CD4-positive, alpha-beta T cell treated with Interferon alpha-2 for 1 hour (primary cell): Measurements from ENCODE around the gene ZNF487.
A peak's percentile ranks its signal among the peaks of the same experiment; 100 is the strongest.
"Not testable (repeated sequence)": the region's sequence is repeated elsewhere in the genome, so short reads cannot be mapped to it uniquely, and the experiment has no call there.

Experiments
- DNase-seq, 2 donors: peaks; one replicate each; pipeline ENCODE4 v3.0.0-alpha.2; 2020 to 2022

Gene ZNF487

DNA sequence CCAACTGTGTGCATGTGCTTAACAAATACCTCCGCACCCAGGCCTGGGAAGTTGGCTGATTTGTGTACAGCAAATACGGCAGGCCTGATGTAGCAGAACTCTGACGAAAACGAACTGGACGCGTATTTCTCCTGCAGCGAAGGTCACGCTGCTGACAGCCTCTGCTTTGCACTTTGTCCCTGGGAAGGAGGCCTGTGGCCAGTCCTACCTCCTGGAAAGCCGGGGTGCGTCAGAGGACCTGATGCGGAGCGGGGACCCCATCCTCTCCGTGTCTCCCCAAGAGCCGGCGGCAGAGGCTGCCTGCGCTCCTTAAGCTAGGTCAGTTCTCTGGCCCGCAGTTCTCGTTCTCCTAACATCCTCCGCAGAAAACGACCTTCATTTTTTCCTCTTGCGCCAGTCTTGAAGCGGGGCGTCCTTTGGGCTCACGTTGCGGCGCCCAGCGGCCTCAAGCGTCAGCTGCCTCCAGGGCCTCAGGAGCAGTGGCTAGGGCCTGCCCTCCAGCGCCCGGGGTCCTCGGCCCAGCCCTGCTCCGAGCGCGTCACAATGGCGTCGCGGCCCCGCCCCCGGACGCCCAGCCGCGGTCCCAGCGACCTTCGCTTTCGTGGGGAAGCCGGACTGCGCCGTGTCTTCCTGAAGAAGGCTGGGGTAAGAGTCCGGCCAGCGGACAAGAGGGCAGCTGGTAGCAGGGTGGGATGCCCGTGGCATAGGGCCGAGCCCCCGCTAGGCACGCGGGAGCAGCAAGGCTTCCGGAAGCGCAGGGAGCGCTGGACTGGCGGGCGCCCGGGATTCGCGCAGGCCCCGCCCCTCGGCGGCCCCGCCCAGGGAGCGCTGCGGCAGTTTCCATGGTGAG lies at the start of gene ZNF487:
ZNF487 (plus strand) TSS at position 821 of the 850 bp plus-strand sequence. CDS start 38,703 bp downstream, outside the sequence.
- DNase-seq: peak; percentile 92 to 93

DNA sequence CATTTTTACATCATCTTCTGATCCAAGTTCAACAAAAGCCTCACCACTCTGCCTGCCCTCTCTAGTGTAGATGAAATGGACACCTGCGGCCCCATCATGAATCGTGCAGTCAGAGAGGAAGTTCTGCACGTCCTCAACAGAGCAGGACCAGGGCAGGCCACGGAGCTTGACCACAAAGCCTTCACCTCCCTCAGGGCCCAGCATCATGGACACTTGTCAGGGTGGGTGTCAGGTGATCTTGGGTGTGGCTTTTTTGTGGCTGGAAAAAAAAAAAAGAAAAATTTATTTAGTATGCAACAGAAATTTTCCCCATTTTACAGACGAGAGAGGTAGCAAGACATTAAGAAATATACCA lies 49.3 kb upstream of the ZNF487 start:
- no peak for DNase-seq

DNA sequence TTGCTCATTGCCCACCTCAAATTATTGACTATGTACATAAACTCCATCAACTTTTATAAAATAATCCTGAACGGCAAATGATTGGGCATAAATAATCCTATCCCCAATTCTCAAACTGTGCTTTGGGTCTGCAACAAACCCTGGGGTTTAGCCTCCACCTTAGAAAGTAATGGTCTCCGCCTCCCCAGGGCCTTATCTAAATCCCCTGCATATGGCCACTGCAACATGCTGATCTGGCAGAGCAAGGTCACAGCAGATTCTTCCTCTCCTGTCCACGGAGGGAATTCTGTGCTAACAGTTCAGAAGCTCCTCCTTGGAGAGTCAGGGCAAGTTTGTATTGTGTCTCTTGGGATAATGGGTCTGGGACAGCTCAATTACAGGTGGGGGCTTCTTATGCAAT lies 47.0 kb upstream of the ZNF487 start:
- DNase-seq: no peak

DNA sequence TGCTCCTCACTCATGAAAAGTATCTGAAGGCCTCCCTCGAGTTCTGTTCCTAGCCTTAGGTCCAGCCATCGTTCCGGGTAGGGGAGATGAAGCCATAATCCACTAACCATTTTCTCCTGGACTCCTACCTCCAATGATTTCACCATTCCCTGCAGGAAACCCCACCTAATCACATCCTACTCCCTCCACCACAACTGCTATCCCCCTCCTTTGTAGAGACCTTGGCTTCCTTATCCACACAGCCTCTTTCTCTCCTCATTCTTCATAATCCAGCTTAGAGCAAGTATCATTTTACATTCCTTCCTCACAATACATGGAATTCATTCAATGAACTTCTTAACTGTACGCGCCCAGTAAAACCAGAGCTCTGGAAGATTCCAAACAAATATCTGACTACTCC lies 46.6 kb upstream of the ZNF487 start:
- no peak for DNase-seq

DNA sequence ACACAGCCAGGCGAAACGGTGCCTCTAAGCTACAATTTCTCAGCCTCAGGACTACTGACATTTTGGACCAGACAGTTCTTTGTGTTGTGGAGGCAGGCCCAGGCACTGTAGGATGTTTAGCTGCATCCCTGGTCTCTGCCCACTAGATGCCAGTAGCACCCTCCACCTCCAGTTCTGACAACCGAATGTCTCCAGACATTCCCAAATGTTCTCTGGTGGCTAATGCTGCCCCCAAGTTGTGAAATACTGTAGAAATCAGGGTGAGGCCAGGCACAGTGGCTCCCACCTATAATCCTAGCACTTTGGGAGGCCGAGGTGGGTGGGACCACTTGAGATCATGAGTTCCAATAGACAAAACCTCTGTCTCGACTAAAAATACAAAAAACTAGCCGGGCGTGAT lies 46.2 kb upstream of the ZNF487 start:
- peak in 1 of 2 donors; percentile 53 for DNase-seq

DNA sequence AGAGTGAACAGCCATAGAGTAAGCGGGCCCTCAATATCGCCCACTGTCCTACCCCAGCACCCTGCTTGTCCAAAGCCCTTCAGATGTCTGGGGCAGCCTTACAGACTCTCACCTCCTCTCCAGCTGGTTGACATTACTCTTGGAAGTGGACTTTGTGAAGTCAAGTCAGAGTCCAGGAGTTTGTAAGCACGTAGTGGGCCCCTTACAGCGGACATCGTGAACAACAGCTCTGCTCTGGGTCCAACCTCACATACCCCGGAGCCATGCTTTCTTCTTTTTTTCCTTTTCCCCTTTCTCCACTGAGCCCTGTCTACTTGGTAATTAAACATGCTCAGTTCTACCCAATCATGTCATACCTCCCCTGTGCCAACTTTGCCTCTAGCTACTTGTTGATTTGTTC lies 45.4 kb upstream of the ZNF487 start:
- DNase-seq: no peak

DNA sequence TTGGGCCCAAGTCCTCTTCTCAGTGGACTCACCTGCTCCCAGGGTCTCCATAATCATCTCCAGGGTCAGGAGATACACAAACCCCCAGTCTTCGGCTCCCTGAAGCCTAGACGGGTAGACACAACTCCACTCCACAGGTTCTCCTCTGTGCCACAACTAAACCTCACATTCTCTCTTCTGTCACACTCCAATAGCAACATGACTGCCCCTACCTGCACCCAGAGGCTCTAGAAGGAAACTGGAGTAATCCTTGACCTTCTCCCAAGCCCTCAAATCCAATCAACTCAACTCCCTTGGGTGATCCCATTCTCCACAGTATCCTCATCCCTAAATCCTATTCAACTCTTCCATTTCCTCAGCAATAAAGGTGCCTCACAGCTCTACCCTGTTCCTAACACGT lies 44.2 kb upstream of the ZNF487 start:
- no peak for DNase-seq

DNA sequence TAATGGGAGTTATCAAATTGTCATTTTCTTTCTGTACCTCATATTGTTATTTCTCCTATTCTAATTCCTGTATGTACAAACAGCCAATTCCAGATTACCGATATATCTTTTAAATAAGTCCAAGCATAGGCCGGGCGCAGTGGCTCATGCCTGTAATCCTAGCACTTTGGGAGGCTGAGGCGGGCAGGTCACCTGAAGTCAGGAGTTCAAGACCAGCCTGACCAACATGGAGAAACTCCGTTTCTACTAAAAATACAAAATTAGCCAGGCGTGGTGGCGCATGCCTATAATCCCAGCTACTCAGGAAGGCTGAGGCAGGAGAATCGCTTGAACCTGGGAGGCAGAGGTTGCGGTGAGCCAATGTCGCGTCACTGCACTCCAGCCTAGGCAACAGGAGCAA lies 43.7 kb upstream of the ZNF487 start:
- DNase-seq: not testable (repeated sequence)

DNA sequence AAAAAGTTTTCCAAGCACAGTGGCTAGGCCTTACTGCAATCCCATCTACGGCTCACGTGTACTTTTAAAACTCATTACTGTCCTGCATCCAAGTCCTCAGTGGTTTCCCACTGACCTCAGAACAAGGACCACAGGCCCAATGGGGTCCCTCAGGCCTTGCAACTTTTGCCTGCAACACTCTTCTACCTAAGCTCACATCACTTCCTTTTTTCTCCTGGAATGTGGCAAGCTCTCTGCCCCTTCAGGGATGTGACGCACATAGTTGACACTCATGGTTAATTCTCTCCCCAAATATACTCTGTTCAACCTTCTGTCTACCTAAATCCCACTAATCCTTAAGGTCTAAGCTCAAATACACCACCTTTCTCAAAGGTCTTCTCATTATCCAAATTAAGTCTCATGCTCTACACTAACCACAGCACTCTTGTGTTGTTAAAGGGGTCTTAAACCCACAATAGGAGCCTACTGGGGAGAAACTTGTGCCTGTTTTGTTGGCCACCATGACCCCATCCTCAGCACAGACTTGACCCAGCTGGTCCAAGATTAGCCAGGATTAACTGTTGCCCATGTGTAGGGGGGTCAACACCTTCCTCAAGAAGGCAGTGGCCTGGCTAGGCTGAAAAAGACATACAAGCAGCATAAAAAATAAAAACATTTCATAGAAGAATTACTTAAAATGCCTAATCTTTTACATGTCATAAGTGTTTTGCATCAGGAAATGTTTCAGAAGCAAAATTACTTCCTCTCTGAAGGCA lies 43.1 kb upstream of the ZNF487 start:
- DNase-seq: no peak

DNA sequence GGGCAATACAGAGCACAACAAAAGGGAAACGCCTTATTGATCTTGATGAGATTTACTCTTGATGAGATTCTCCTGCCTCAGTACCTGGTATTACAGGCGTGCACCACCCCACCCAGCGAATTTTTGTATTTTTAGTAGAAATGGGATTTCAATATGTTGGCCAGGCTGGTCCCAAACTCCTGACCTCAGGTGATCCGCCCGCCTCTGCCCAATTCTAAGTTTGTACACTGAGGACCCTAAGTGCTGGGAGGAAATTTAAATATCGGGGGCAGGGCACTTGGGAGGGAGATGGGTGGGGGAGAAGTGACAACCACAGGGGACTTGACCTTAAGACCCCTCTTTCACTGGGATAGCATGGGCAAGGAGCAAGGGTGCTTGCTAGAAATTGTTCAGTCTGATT lies 42.0 kb upstream of the ZNF487 start:
- no peak for DNase-seq

DNA sequence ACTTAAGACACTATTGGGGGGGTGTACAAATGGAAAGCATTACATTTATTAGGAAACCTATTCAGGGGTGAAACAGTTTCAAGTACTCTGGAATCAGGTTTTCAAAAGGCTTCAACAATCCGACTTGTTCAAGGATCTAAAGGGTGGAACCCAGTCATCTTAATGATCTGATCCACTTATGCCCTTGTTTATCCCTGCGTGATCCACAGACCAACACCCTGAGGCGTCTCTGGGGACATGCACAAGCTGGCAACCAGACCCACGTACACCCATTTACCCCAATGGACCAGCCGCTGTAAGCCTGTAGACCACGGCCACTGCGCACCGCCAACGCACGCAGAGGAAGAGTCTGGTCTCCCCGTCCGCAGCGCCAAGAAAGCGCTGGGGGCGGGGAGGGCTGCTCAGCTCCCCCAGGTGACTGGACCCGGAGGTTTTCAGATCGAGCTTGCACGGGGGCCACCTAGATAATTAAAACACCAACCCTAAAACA lies 41.3 kb upstream of the ZNF487 start:
- peak in 1 of 2 donors; percentile 49 for DNase-seq

DNA sequence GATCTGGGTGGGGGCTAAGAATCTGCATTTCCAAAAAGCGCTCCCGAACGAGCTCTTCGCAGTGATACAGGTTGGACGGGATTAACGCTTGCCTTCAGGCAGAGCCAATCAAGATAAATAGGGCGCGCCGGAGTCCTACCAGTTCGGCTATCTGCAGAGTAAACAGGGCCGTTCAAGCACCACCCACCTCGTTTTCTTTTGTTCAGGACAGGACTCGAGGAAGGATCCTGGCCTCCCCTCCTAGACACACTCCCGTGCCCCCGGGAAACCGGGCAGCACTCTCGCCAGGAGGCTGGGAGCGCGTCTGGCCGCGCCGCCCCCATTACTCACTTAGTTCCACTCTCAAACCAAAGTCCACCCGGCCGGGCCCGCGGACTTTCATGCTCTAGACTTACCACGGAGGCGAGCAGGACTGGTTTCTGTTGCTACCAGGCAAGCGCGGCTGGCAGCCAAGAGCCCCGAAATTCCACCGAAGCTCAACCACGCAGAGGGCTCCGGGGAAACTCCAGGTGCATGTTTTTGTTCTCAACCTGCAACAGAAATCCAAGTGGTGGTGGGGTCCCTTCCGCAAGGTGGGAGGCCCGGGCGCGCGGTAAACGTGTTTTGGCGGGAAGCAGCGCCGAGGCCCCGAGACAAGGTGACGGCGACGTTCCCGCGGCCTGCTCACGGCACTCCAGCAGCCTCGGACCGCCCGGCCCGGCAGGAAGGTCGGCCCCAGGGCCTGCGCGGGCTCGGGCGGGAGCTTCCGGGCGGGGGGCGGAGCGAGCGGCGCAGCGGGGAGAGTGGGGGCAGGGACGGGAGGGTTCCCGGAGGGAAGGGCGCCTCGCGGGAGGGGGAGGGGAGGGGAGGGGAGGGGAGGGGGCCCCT lies 40.6 kb upstream of the ZNF487 start:
- peak; percentile 62 to 80 for DNase-seq

DNA sequence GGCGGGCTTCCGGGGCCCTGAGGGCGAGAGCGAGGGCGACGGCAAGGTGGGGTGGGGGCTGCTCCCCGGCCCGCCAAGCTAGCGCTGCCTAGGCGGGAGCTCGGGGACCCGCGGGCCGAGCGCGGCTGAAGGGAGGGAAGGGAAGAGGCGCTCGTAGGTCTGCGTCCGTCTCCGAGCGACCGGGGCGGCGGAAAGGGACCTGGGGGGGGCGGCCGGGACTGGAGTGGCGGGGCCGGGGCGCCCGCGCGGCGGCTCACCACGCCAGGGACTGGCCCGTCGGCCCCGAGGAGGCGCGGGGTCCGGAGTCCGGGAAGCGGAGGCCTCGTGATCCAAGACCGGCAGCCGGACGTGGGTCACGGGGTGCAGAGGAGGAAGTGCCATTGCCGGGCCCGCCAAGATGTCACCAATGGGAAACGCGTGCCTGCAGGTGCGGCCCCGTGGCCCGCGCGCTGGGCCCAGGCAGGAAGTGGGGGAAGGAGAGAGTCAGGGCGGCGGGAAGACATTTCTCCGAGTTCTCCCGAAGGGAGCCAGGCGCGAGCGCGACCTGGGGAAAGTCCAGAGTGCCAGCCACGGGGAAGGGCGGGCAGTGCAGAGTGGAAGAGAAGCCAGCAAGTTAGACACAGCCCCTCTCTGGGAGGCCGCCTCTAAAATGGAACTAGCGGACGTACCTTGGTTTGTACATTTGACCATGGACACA lies 39.8 kb upstream of the ZNF487 start:
- DNase-seq: peak; percentile 81 to 83

DNA sequence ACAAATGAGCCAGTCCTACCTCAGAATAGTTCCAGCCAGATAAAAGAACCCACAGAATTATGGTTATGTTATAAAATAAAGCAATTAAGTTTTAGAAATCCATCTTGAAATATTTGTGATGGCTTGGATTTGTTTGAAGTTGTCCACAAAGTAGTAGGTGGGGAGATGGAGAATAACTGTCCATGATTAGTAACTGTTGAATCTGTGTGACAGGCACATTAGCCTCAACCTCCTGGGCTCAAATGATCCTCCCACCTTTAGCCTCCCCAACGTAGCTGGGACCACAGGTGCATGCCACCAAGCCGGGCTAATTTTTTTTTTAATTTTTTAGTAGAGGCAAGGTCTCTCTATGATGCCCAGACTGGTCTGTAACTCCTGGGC lies 38.0 kb upstream of the ZNF487 start:
- no peak for DNase-seq

DNA sequence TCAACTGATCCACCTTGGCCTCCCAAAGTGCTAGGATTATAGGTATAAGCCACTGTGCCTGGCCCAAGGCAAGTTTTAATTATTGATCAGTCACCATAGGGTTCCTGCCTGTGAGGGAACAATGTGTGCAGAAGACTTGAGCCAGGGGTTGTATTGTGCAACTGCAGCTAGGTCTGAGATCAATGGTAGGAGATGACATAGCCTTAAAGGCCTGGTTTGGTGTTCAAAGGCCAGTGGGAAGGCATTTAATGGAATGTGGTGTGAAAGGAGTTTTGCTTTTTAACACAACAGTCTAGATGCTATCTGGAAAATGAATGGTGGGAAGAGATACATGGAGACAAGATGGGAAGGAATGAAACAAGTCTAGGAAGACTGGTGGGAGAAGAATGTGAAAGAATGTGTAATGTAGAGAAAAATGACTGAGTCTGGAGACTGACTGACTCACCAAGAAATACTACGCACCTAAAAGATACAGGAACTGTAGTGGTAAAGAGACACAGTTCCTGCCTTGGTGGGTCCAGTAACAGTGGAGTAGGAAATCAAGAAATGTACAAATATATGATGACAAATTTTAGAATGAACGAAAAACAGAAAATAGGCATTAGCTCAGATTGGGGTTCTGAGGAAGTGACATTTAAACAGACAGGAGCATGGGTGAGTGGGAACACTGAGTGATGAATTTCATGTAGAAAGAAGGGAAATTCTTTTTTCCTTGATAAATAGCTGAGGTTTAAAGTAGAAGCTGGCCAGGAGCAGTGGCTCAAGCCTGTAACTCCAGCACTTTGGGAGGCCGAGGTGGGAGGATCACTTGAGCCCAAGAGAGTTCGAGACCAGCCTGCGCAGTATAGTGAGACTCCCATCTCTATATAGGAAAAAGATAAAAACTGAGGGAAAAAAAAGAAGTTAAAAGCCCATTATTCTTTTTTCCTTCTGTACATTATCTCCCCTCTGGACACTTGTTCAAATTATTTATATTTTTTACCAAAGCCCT lies 37.3 kb upstream of the ZNF487 start:
- no peak for DNase-seq

DNA sequence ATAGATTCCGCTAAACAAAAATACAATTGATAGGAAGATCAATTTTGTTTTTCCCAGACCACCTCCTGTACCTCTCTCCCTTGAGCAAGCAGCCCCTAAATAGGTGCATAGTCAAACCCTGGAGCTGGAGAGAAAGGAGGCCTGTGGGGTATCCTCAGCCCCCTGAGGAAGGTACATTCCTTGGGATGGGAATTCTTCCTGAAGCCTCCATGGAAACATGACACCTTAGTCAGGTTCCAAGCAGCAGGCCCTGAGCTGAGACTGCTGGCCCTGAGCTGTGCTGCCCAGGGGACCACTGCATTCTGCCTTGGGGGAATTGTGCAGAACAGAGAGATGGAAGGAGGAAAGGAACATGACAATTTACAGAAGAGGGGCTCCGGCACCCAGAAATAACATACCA lies 35.3 kb upstream of the ZNF487 start:
- DNase-seq: no peak

DNA sequence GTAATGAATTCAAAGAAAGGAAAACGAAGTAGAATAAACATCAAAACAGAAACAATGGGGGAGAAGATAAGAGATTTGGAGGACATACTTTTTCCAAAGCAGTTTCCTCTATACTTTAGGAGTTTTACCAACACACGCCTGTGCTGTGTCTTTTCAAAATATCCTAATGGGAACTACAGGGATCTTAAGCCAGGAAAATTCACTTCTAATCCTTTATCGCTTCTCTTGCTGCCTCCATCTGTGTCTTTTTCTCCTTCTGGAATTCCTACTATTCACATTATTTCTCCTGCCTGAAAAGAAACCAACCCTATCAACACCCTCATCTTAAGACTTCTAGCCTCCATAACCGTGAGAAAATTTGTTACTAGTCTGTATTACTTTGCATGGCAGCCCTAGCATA lies 34.7 kb upstream of the ZNF487 start:
- no peak for DNase-seq

DNA sequence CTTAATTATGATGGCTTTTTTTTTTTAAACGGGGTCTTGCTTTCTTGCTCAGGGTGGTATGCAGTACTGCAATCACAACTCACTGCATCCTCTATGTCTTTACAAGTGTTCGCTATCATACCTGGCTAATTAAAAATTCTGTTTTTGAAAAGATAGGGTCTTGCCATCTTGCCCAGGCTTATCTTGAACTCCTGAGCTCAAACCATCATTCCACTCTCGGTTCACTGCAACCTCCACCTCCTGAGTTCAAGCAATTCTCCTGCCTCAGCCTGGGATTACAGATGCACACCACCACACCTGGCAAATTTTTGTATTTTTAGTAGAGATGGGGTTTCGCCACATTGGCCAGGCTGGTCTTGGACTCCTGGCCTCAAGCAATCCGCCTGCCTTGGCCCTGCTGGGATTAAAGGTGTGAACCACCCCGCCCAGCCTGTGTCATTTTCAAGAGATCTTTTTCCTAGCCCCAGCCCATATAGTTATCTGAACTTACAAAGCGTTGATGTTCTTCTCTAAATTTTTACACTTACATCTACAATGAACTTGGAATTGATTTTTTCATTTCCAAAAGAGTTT lies 33.9 kb upstream of the ZNF487 start:
- DNase-seq: no peak

DNA sequence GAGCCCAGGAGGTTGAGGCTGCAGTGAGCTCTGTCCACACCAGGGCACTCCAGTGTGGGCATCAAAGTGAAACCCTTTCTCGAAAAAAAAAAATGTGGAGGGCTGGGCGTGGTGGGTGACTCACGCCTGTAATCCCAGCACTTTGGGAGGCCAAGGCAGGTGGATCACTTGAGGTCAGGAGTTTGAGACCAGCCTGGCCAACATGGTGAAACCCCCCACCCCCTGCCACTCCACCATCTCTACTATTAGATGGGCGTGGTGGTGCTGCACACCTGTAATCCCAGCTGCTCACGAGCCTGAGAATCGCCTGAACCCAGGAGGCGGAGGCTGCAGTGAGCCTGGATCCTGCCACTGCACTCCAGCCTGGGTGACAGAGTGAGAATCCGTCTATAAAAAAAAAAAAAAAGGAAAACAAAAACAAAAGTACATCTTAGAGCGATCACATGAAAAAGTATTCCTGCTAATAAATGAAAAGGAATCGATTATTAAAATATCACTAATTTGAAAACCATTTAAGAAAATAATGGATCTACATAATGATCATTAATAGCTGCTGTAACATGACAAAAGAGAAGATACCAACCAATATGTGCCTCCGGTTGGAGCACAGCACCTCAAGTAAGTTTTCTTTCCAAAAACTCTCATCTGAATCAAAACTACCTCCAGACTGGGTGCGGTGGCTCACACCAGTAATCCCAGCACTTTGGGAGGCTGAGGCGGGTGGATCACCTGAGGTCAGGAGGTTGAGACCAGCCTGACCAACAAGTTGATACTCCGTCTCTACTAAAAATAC lies 32.8 kb upstream of the ZNF487 start:
- no peak for DNase-seq

DNA sequence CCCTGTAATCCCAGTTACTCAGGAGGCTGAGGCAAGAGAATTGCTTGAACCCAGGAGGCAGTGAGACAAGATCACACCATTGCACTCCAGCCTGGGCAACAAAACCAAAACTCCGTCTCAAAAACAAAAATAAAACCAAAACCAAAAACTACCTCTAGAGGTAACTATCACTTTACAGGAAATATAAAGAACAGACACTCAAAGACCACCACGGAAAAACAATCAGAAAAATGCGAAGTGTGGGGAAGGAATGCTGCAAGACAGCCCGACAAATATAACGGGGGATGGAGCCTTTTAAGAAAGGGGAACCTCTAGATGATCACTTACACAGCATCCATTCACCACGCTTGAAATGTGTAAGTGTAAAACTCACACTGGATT lies 32.2 kb upstream of the ZNF487 start:
- DNase-seq: peak in 1 of 2 donors; percentile 70
